Measurements from ENCODE around the gene CCDC33.

CCDC33 gene

GRCh38 chr15:74206801-74207281 lies 29.3 kb upstream of the CCDC33 start:
- H3K4me1 ChIP-seq: peaks cover 0 to 42% (median 22%) of the 10 kb centered on the region in 4 donors

GRCh38 chr15:74207652-74208440 lies 28.3 kb upstream of the CCDC33 start:
- DNase-seq: no peak
- intact Hi-C loops (cut with DNase I; ENCODE audit: low total_unique reads): no loop called here
- H3K9me3 ChIP-seq: no peaks in the 10 kb centered on the region
- TF ChIP-seq CTCF (IDR thresholded peaks at IDR 0.05): no peak
- H3K27me3 ChIP-seq: no peaks in the 10 kb centered on the region
- no peak overlapping the region for H3K27ac ChIP-seq
- H3K4me3 ChIP-seq: no peak overlapping the region
- H3K36me3 ChIP-seq: no peaks in the 10 kb centered on the region
- H3K4me1 ChIP-seq: peaks cover 0 to 33% (median 19%) of the 10 kb centered on the region in 4 donors

More at GRCh38 chr15:74206801-74207281, 29.3 kb upstream of the CCDC33 start:
- H3K27ac ChIP-seq: no peak overlapping the region
- H3K4me3 ChIP-seq: no peak overlapping the region
- H3K27me3 ChIP-seq: no peaks in the 10 kb centered on the region
- no peaks in the 10 kb centered on the region for H3K36me3 ChIP-seq
- DNase-seq: no peak
- intact Hi-C loops (cut with DNase I; ENCODE audit: low total_unique reads): no loop called here
- no peak for TF ChIP-seq CTCF (IDR thresholded peaks at IDR 0.05)
- H3K9me3 ChIP-seq: no peaks in the 10 kb centered on the region

- Histone ChIP-seq H3K27ac (no peak overlapping the region), H3K4me3 (no peak overlapping the region), H3K27me3 (no peaks in the 10 kb centered on the region), H3K9me3 (no peaks in the 10 kb centered on the region), H3K4me1 (peaks cover 0 to 28% (median 19%) of the 10 kb centered on the region in 4 donors), H3K36me3 (no peaks in the 10 kb centered on the region)
- no peak for DNase-seq
- TF ChIP-seq CTCF (IDR thresholded peaks at IDR 0.05): no peak
- intact Hi-C loops (cut with DNase I; ENCODE audit: low total_unique reads): no loop called here
Measured at GRCh38 chr15:74208496-74208895, 27.6 kb upstream of the CCDC33 start.

- no peaks in the 10 kb centered on the region for H3K27me3 ChIP-seq
- no peak overlapping the region for H3K4me3 ChIP-seq
- no peaks in the 10 kb centered on the region for H3K9me3 ChIP-seq
- peaks cover 0 to 23% (median 13%) of the 10 kb centered on the region in 4 donors for H3K4me1 ChIP-seq
- intact Hi-C loops (cut with DNase I; ENCODE audit: low total_unique reads): no loop called here
- no peaks in the 10 kb centered on the region for H3K36me3 ChIP-seq
- no peak for DNase-seq
- H3K27ac ChIP-seq: no peak overlapping the region
- no peak for TF ChIP-seq CTCF (IDR thresholded peaks at IDR 0.05)
Measured at GRCh38 chr15:74208901-74209559, 27.1 kb upstream of the CCDC33 start.

- Histone ChIP-seq H3K9me3 (no peaks in the 10 kb centered on the region), H3K4me1 (peaks cover 0 to 18% (median 8%) of the 10 kb centered on the region in 4 donors), H3K36me3 (no peaks in the 10 kb centered on the region), H3K27me3 (no peaks in the 10 kb centered on the region), H3K4me3 (no peak overlapping the region), H3K27ac (no peak overlapping the region)
- intact Hi-C loops (cut with DNase I; ENCODE audit: low total_unique reads): no loop called here
- no peak for DNase-seq
- no peak for TF ChIP-seq CTCF (IDR thresholded peaks at IDR 0.05)
Measured at GRCh38 chr15:74209560-74209958, 26.6 kb upstream of the CCDC33 start.

All from tibial artery (tissue), 4 donors.